Neural cell (in vitro differentiated cells): ENCODE results near the gene ITGA5.

Experiments used
- CTCF ChIP-seq: fragments of 450-650 bp; IDR thresholded peaks from 2 replicates; pipeline ENCODE4 v1.5.1; 2014; ENCODE audit warnings: antibody characterized with exemption, mild to moderate bottlenecking, moderate library complexity; ENCODE audit not compliant: poor library complexity, severe bottlenecking
- EZH2 ChIP-seq: fragments of 200-600, 300-800 bp; shearing (Covaris generic), sonication (generic); IDR thresholded peaks from 2 replicates; pipeline ENCODE4 v1.6.1; 2014; ENCODE audit warnings: antibody characterized with exemption, low read length, borderline replicate concordance, mild to moderate bottlenecking; ENCODE audit not compliant: insufficient read depth, poor library complexity, severe bottlenecking
- MXI1 ChIP-seq: fragments of 450-650 bp; conservative IDR thresholded peaks from 2 replicates; pipeline ENCODE4 v1.6.1; 2014; ENCODE audit warnings: antibody characterized with exemption, mild to moderate bottlenecking; ENCODE audit not compliant: poor library complexity, severe bottlenecking
- POLR2AphosphoS5 ChIP-seq: IDR thresholded peaks from 2 replicates; pipeline ENCODE4 v1.6.1; 2012
- RAD21 ChIP-seq: fragments of 450-650 bp; conservative IDR thresholded peaks from 2 replicates; pipeline ENCODE4 v1.6.1; 2014; ENCODE audit warnings: antibody characterized with exemption, mild to moderate bottlenecking, moderate library complexity
- REST ChIP-seq: IDR thresholded peaks from 2 replicates; pipeline ENCODE4 v1.6.1; 2012; ENCODE audit warnings: borderline replicate concordance
- TAF1 ChIP-seq: IDR thresholded peaks from 2 replicates; pipeline ENCODE4 v1.6.1; 2012; ENCODE audit warnings: low read depth

GRCh38 chr12:54360717-54361456, 58.2 kb downstream of the ITGA5 start:
- TF ChIP-seq CTCF (peak; percentile 96), REST (peak; percentile 48), EZH2 (no peak), POLR2AphosphoS5 (no peak), TAF1 (no peak), RAD21 (peak; percentile 98), MXI1 (no peak)
